Lower leg skin (tissue), 3 donors: ENCODE measurements around the gene ADGRE3.

Source experiments
- CTCF ChIP-seq, 3 donors: fragments of 450-650 bp; IDR thresholded peaks; one replicate each; pipeline ENCODE4 v1.5.1; 2016; ENCODE audit warnings: antibody characterized with exemption in 3 of 3, mild to moderate bottlenecking in 3 of 3, moderate library complexity in 2 of 3
- POLR2A ChIP-seq, 2 donors: fragments of 450-650 bp; IDR thresholded peaks; one replicate each; pipeline ENCODE4 v1.6.1; 2016 to 2017; ENCODE audit warnings: antibody characterized with exemption in 2 of 2, mild to moderate bottlenecking in 1 of 2, moderate library complexity in 1 of 2

- TF ChIP-seq CTCF (IDR thresholded peaks at IDR 0.05) (no peak), POLR2A (IDR thresholded peaks at IDR 0.05) (no peak)
Measured at GRCh38 chr19:14676762-14677161, 2.1 kb upstream of the ADGRE3 start.
